Gastrocnemius medialis (tissue), 4 donors: ENCODE results near the gene UNC13D. TPM values are rescaled to one million over a fixed set of nuclear protein-coding genes. Genes with fewer than 3 reads are reported as not detected.

ENCODE experiments used
- ATAC-seq, 2 donors: fragments of 150-250 bp; one replicate each; pipeline ENCODE4 v1.9.1; 2016
- DNase-seq, 2 donors: peaks; one replicate each; pipeline ENCODE4 v3.0.0-alpha.2; 2019
- H3K27ac ChIP-seq, 4 donors: fragments of 200-600 bp; sonication (generic); 1 replicate in 1 of 4; 2 replicates in 3 of 4; pipeline ENCODE4 v1.5.1; 2016 to 2018; ENCODE audit warnings: mild to moderate bottlenecking in 2 of 4, moderate library complexity in 1 of 4
- H3K27me3 ChIP-seq, 3 donors: fragments of 200-600 bp; sonication (generic) in 2 of 3; 1 replicate in 1 of 3; 2 replicates in 2 of 3; pipeline versions ENCODE4 v1.5.1 to v1.6.0; 2016 to 2019; ENCODE audit warnings: mild to moderate bottlenecking in 1 of 3, moderate library complexity in 1 of 3
- H3K36me3 ChIP-seq, 2 donors: fragments of 200-600 bp; sonication (generic) in 1 of 2; one replicate each; pipeline ENCODE4 v1.5.1; 2017 to 2018
- H3K4me1 ChIP-seq, 2 donors: fragments of 200-600 bp; sonication (generic) in 1 of 2; one replicate each; pipeline ENCODE4 v1.5.1; 2016 to 2017; ENCODE audit warnings: mild to moderate bottlenecking in 2 of 2
- H3K4me3 ChIP-seq, 4 donors: fragments of 200-600 bp; sonication (generic) in 3 of 4; 1 replicate in 1 of 4; 2 replicates in 3 of 4; pipeline ENCODE4 v1.5.1; 2016 to 2019; ENCODE audit warnings: mild to moderate bottlenecking in 2 of 4
- H3K9me3 ChIP-seq, 3 donors: fragments of 200-600 bp; sonication (generic) in 2 of 3; 1 replicate in 1 of 3; 2 replicates in 2 of 3; pipeline ENCODE4 v1.5.1; 2016 to 2019
- POLR2A ChIP-seq, 2 donors: fragments of 450-650 bp; IDR thresholded peaks; one replicate each; pipeline ENCODE4 v1.6.1; 2017; ENCODE audit warnings: antibody characterized with exemption in 2 of 2, mild to moderate bottlenecking in 2 of 2, moderate library complexity in 2 of 2
- in situ Hi-C, 4 donors: fragments of 200-750 bp; cut with MboI; loops; one replicate each; pipeline versions ENCODE4 v1.15.0 to v1.8.0; 2017; ENCODE audit warnings: low sequenced_read_pairs in 4 of 4
- intact Hi-C: fragments of 100-400 bp; cut with DNase I; formaldehyde crosslinking; loops from one replicate; pipeline ENCODE4 v1.15.1; 2023; ENCODE audit warnings: low total_unique reads
- total RNA-seq, 4 donors: library from RNA; depleted of rRNA; stranded (reverse); fragments of >200 nt; gene quantifications; one replicate each; pipeline versions ENCODE4 v1.1.0 to v1.2.3, GENCODE V29; 2016
- TF ChIP-seq, protein P1 (sequence below), 5 experiments: fragments of 450-650 bp in 3 of 5; fragments of 200-600 bp in 2 of 5; sonication (generic) in 2 of 5; IDR thresholded peaks in 4 of 5; conservative IDR thresholded peaks in 1 of 5; 1 replicate in 4 of 5; 2 replicates in 1 of 5; pipeline ENCODE4 v1.5.1; 2016 to 2019; ENCODE audit warnings: antibody characterized with exemption in 5 of 5, mild to moderate bottlenecking in 3 of 5, moderate library complexity in 3 of 5

The UNC13D gene
- total RNA-seq, 4 donors from 2014 or later, result 1.3 to 9.4 (median 4.6) TPM

GRCh38 chr17:75825748-75826370, 18.3 kb downstream of the UNC13D start:
- TF ChIP-seq, protein P1, sequence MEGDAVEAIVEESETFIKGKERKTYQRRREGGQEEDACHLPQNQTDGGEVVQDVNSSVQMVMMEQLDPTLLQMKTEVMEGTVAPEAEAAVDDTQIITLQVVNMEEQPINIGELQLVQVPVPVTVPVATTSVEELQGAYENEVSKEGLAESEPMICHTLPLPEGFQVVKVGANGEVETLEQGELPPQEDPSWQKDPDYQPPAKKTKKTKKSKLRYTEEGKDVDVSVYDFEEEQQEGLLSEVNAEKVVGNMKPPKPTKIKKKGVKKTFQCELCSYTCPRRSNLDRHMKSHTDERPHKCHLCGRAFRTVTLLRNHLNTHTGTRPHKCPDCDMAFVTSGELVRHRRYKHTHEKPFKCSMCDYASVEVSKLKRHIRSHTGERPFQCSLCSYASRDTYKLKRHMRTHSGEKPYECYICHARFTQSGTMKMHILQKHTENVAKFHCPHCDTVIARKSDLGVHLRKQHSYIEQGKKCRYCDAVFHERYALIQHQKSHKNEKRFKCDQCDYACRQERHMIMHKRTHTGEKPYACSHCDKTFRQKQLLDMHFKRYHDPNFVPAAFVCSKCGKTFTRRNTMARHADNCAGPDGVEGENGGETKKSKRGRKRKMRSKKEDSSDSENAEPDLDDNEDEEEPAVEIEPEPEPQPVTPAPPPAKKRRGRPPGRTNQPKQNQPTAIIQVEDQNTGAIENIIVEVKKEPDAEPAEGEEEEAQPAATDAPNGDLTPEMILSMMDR (IDR thresholded peaks at IDR 0.05 in 4 of 5, conservative IDR thresholded peaks at IDR 0.05 in 1 of 5), result no peak
- H3K9me3 ChIP-seq, result no peaks in the 10 kb centered on the region
- H3K36me3 ChIP-seq, result peaks cover 0 to 47% of the 10 kb centered on the region in 2 donors
- in situ Hi-C loops, result no loop called here
- H3K4me1 ChIP-seq, result peaks cover 15 to 17% of the 10 kb centered on the region in 2 donors
- intact Hi-C loops, result loop anchor here (2.0 to 5.0 kb wide), 2 partner anchors 34 to 61 kb away; partner anchors contain the start of gene GALK1
- DNase-seq (no peak), ATAC-seq (no peak)
- no peak overlapping the region for H3K4me3 ChIP-seq
- H3K27ac ChIP-seq, result peak overlapping the region in 1 of 4 donors; percentile 30
- no peaks in the 10 kb centered on the region for H3K27me3 ChIP-seq

GRCh38 chr17:75825149-75825552, 19.1 kb downstream of the UNC13D start:
- no peak for TF ChIP-seq POLR2A (IDR thresholded peaks at IDR 0.05)
- TF ChIP-seq, protein P1 (IDR thresholded peaks at IDR 0.05 in 4 of 5, conservative IDR thresholded peaks at IDR 0.05 in 1 of 5), result no peak
- peaks cover 15 to 17% of the 10 kb centered on the region in 2 donors for H3K4me1 ChIP-seq
- H3K9me3 ChIP-seq, result no peaks in the 10 kb centered on the region
- in situ Hi-C loops (no loop called here), intact Hi-C loops (loop anchor here (5.0 kb wide), 1 partner anchor 33 kb away; no protein-coding TSS in a partner anchor)
- no peaks in the 10 kb centered on the region for H3K27me3 ChIP-seq
- H3K36me3 ChIP-seq, result peaks cover 0 to 47% of the 10 kb centered on the region in 2 donors
- no peak overlapping the region for H3K27ac ChIP-seq
- no peak for ATAC-seq
- H3K4me3 ChIP-seq, result no peak overlapping the region
- no peak for DNase-seq

DNA sequence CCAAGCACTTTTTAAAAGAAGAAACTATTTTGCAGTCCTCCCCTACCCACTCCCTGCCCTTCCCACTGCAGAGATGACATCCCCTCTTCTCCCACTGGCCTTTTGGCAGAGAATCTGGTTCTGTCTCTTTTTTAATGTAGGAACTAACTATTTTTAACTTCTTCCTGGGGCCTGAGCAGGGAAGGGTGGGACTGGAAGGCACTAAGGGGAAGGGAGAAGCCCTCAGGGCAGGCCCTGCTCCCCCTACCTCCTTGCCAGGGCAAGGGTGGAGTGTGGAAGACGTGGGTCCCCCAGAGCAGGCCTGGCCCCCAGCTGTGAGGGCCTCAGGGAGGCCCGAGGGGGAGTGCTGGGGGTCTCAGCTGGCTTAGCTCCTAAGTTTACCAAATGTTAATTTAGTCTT, 19.5 kb downstream of the UNC13D start:
- Histone ChIP-seq H3K4me1 (peaks cover 15 to 17% of the 10 kb centered on the region in 2 donors), H3K4me3 (no peak overlapping the region), H3K9me3 (no peaks in the 10 kb centered on the region), H3K27me3 (no peaks in the 10 kb centered on the region), H3K27ac (peak overlapping the region in 1 of 4 donors; percentile 26), H3K36me3 (peaks cover 0 to 51% of the 10 kb centered on the region in 2 donors)
- intact Hi-C loops, result loop anchor here (5.0 kb wide), 1 partner anchor 32 kb away; no protein-coding TSS in a partner anchor
- in situ Hi-C loops, result no loop called here
- TF ChIP-seq, protein P1 (IDR thresholded peaks at IDR 0.05 in 4 of 5, conservative IDR thresholded peaks at IDR 0.05 in 1 of 5), result no peak
- no peak for TF ChIP-seq POLR2A (IDR thresholded peaks at IDR 0.05)
- ATAC-seq (no peak), DNase-seq (no peak)

- DNase-seq (no peak), ATAC-seq (no peak)
- Histone ChIP-seq H3K27me3 (no peaks in the 10 kb centered on the region), H3K36me3 (peaks cover 0 to 57% of the 10 kb centered on the region in 2 donors), H3K9me3 (no peaks in the 10 kb centered on the region), H3K27ac (no peak overlapping the region), H3K4me3 (no peak overlapping the region), H3K4me1 (peaks cover 15 to 17% of the 10 kb centered on the region in 2 donors)
- TF ChIP-seq, protein P1 (IDR thresholded peaks at IDR 0.05 in 4 of 5, conservative IDR thresholded peaks at IDR 0.05 in 1 of 5), result no peak
- no peak for TF ChIP-seq POLR2A (IDR thresholded peaks at IDR 0.05)
- intact Hi-C loops, result no loop called here
- in situ Hi-C loops, result no loop called here
Measured at GRCh38 chr17:75824050-75824552, 20.1 kb downstream of the UNC13D start.
